ENCODE measurements around the gene SVIP.

Gene SVIP

DNA sequence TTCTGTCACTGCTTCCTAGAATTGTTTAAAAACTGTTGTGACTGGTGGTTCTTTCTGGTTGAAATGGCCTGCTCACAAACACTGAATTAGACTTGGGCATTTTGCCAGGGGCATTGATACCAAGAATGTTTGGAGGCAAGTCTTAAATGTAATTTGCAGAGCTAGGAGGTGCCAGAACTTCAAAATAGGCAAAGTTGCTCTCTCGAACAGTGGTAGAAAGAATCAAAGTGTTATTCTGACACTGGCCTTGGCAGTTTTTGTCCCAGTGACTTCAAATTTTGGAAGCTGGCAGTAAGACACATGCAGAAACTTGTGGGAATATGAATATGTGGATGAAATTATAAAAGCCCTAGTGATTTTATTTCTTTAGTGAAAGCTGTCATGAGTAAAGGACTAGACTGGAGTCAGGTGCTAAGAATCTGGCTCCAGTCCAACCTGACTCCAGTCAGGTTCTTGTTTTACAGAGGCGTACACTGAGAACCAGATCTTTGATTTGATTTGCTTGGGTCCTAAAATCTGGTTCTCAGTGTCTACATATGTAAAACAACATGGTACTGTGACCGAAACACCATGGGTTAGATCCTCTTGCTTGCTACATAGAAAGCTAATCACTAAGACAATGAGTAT lies 20.9 kb downstream of the SVIP start:
- TF ChIP-seq, protein P1, sequence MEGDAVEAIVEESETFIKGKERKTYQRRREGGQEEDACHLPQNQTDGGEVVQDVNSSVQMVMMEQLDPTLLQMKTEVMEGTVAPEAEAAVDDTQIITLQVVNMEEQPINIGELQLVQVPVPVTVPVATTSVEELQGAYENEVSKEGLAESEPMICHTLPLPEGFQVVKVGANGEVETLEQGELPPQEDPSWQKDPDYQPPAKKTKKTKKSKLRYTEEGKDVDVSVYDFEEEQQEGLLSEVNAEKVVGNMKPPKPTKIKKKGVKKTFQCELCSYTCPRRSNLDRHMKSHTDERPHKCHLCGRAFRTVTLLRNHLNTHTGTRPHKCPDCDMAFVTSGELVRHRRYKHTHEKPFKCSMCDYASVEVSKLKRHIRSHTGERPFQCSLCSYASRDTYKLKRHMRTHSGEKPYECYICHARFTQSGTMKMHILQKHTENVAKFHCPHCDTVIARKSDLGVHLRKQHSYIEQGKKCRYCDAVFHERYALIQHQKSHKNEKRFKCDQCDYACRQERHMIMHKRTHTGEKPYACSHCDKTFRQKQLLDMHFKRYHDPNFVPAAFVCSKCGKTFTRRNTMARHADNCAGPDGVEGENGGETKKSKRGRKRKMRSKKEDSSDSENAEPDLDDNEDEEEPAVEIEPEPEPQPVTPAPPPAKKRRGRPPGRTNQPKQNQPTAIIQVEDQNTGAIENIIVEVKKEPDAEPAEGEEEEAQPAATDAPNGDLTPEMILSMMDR (IDR thresholded peaks at IDR 0.05) = no peak

GRCh38 chr11:22807855-22808570 lies 21.6 kb downstream of the SVIP start:
- TF ChIP-seq, protein P1 (IDR thresholded peaks at IDR 0.05) = no peak

GRCh38 chr11:22807391-22807790 lies 22.2 kb downstream of the SVIP start:
- TF ChIP-seq, protein P1 (IDR thresholded peaks at IDR 0.05) = no peak

DNA sequence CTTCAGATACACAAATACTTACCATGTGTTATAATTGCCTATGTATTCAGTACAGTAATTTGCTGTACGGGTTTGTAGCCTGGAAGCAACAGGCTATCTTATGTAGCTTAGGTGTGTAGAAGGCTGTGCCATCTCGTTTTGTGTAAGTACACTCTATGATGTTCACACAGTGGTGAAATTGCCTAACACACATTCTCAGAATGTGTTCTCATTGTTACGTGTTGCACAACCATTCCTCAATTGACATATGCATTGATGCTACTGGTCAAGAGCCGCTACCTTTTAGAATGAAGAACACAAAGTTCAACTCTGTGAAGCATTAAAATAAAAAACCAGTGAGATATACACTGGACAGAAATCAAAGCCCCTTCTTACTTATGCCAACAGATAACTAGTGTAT lies 26.7 kb downstream of the SVIP start:
- TF ChIP-seq, protein P1 (IDR thresholded peaks at IDR 0.05) = no peak

GRCh38 chr11:22800482-22800881 lies 29.1 kb downstream of the SVIP start:
- TF ChIP-seq, protein P1 (IDR thresholded peaks at IDR 0.05) = no peak

DNA sequence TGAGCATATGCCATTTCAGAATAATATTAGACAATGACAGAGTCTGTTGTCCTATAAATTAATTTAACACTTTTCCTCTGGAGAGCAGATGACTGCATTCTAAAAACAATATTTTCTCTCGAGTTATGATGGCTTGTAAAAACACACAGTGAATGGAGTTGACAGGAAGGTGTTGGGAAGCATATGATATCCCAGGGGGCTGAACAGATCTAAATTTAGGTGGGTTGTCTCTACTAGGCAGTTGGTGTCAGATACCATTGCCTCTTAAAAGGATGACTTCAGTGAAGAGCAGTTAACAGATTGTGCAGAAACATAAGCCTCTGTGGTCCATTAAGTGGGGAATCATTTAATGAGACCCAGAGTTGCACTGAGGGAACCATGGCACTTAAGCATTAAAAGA lies 30.7 kb downstream of the SVIP start:
- TF ChIP-seq, protein P1 (IDR thresholded peaks at IDR 0.05) = no peak

- TF ChIP-seq, protein P1 (IDR thresholded peaks at IDR 0.05) = no peak
These were observed 32.6 kb downstream of the SVIP start for GRCh38 chr11:22797047-22797446.
